ENCODE data around the gene KDM7A.

KDM7A gene

DNA sequence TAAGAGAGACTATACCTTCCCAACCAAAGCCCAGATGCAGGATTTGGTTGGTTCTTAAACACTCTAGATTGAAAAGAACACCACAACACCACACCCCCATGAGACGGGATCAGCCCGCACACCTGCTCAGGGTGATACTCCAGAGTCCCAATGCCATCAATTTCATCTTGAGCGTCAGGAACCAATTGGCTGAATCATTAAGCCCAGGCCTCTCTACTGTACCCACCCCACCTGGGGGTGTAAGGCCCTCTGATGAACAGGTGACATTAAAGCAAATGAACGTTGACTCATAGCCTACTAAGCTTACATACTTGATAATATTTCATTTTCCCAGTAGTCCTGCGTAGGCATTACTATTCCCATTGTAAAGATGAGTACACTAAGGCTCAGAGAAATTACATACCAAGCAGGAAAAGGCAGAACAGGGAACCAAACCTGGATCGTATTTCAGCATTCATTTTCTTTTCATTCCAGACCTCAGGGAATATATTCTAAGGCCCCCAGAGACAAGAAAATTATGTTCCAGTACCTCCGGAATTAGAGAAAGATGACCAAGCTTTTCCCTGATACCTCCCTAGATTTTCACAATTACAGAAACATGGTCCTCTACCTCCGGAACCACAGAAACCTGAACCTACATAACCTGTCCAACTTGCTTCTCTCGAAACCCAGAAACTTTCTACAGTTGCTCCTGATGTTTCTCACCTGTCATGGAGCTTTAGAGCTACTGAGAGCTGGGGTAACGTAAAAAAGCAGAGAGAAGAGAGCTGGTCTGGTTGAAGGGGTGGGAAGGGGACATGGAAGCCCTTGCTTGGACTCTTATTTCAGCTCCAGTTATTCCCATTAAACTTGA is 43.1 kb upstream of the KDM7A start (continued):
- TF ChIP-seq ZNF518A (tag by site-specific recombination; conservative IDR thresholded peaks at IDR 0.05; ENCODE audit: low read depth) (no peak), ZNF629 (tag by site-specific recombination; IDR thresholded peaks at IDR 0.05) (no peak)

- H3K36me3 ChIP-seq (ENCODE audit: control insufficient read depth in 2 of 2, insufficient read depth in 1 of 2, low read length in 2 of 2): no peaks in the 10 kb centered on the region
- H3K9me3 ChIP-seq (ENCODE audit: control insufficient read depth, insufficient read depth, low read depth, low read length): no peaks in the 10 kb centered on the region
- TF ChIP-seq BCL11A (tag by site-specific recombination; IDR thresholded peaks at IDR 0.05; ENCODE audit: low read depth) (no peak), CTCF (tag by site-specific recombination; IDR thresholded peaks at IDR 0.05) (no peak), ZBTB49 (tag by site-specific recombination; IDR thresholded peaks at IDR 0.05; ENCODE audit: low read depth) (no peak), ZNF521 (tag by site-specific recombination; IDR thresholded peaks at IDR 0.05) (no peak), HOXA7 (CRISPR knock-in tag; IDR thresholded peaks at IDR 0.05; ENCODE audit: borderline replicate concordance) (no peak), ZNF366 (tag by site-specific recombination; conservative IDR thresholded peaks at IDR 0.05) (no peak), OSR2 (tag by site-specific recombination; IDR thresholded peaks at IDR 0.05) (no peak), AEBP2 (tag by site-specific recombination; IDR thresholded peaks at IDR 0.05; ENCODE audit: borderline replicate concordance) (no peak), SP2 (tag by site-specific recombination; IDR thresholded peaks at IDR 0.05) (no peak), ZNF837 (tag by site-specific recombination; IDR thresholded peaks at IDR 0.05) (no peak), ZNF843 (tag by site-specific recombination; IDR thresholded peaks at IDR 0.05) (no peak), ZNF175 (tag by site-specific recombination; IDR thresholded peaks at IDR 0.05) (no peak), ZBTB17 (tag by site-specific recombination; IDR thresholded peaks at IDR 0.05) (no peak)
- TF ChIP-seq, protein P1, sequence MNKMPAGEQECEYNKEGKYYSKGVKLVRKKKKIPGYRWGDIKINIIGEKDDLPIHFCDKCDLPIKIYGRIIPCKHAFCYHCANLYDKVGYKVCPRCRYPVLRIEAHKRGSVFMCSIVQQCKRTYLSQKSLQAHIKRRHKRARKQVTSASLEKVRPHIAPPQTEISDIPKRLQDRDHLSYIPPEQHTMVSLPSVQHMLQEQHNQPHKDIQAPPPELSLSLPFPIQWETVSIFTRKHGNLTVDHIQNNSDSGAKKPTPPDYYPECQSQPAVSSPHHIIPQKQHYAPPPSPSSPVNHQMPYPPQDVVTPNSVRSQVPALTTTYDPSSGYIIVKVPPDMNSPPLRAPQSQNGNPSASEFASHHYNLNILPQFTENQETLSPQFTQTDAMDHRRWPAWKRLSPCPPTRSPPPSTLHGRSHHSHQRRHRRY (tag by site-specific recombination; IDR thresholded peaks at IDR 0.05): no peak
- TF ChIP-seq, protein P2, sequence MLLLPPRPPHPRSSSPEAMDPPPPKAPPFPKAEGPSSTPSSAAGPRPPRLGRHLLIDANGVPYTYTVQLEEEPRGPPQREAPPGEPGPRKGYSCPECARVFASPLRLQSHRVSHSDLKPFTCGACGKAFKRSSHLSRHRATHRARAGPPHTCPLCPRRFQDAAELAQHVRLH (tag by site-specific recombination; IDR thresholded peaks at IDR 0.05): no peak
- H3K4me1 ChIP-seq (ENCODE audit: control insufficient read depth, insufficient read depth, low read length): no peaks in the 10 kb centered on the region
- CTCF ChIA-PET: no interaction called here
- POLR2A ChIA-PET: no interaction called here
- no peak overlapping the region for H3K4me3 ChIP-seq (ENCODE audit: low read depth, low read length)
- no peak overlapping the region for H3K27ac ChIP-seq (ENCODE audit: extremely low read depth, low read depth, low read length)
Observed at GRCh38 chr7:140218656-140219055, 41.9 kb upstream of the KDM7A start.

Measured in HEK293 (cell line).